Left ventricle myocardium inferior (tissue), 1 donor: ENCODE data around the gene WRAP73. TPM values are rescaled to one million over a fixed set of nuclear protein-coding genes. Genes with fewer than 3 reads are reported as not detected.

Experiments used
- DNase-seq: peaks from one replicate; pipeline ENCODE4 v3.0.0-alpha.2; 2020
- H3K27ac ChIP-seq: fragments of 200-600 bp; replicated peaks from 2 replicates; pipeline ENCODE4 v1.8.0; 2021
- H3K27me3 ChIP-seq: fragments of 200-600 bp; 2 replicates; pipeline ENCODE4 v1.8.0; 2021; ENCODE audit warnings: low read depth
- H3K36me3 ChIP-seq: fragments of 200-600 bp; 2 replicates; pipeline ENCODE4 v1.8.0; 2021
- H3K4me1 ChIP-seq: fragments of 200-600 bp; 2 replicates; pipeline ENCODE4 v1.8.0; 2021
- H3K4me3 ChIP-seq: fragments of 200-600 bp; 2 replicates; pipeline ENCODE4 v1.8.0; 2021; ENCODE audit warnings: mild to moderate bottlenecking, moderate library complexity
- H3K9me3 ChIP-seq: fragments of 200-600 bp; replicated peaks from 2 replicates; pipeline ENCODE4 v1.8.0; 2021
- CTCF ChIP-seq: fragments of 200-600 bp; IDR thresholded peaks from 2 replicates; pipeline ENCODE4 v1.8.0; 2021; ENCODE audit warnings: antibody characterized with exemption, mild to moderate bottlenecking, borderline replicate concordance
- intact Hi-C: fragments of 100-400 bp; cut with micrococcal nuclease; formaldehyde crosslinking; loops from one replicate; pipeline ENCODE4 v1.11.0; 2022
- total RNA-seq: library from RNA; stranded (reverse); fragmentation: NEBNext Ultra II Directional; extraction: Animal tissue kit (Norgen Biotek cat#: 25700); gene quantifications from one replicate; pipeline ENCODE4 v1.2.1, GENCODE V29; 2021
- donor health status: DM: no; HTN: yes; CAD: no; lungs with severe emphysema.

Gene WRAP73
- total RNA-seq, 1 donor from 2014 or later = 12.7 TPM

- Histone ChIP-seq H3K27ac (no peak overlapping the region), H3K4me1 (peaks cover 22% of the 10 kb centered on the region), H3K36me3 (peaks cover 46% of the 10 kb centered on the region), H3K27me3 (peaks cover 7% of the 10 kb centered on the region), H3K9me3 (no peaks in the 10 kb centered on the region), H3K4me3 (no peak overlapping the region)
- TF ChIP-seq CTCF = no peak
- intact Hi-C loops = no loop called here
- peak; percentile 7 for DNase-seq
These were observed 4.1 kb downstream of the WRAP73 start for GRCh38 chr1:3645666-3646355.

GRCh38 chr1:3645247-3645646, 4.7 kb downstream of the WRAP73 start:
- Histone ChIP-seq H3K4me1 (peaks cover 17% of the 10 kb centered on the region), H3K27ac (no peak overlapping the region), H3K4me3 (no peak overlapping the region), H3K27me3 (peaks cover 1% of the 10 kb centered on the region), H3K9me3 (no peaks in the 10 kb centered on the region), H3K36me3 (peaks cover 51% of the 10 kb centered on the region)
- no peak for DNase-seq
- TF ChIP-seq CTCF = no peak
- intact Hi-C loops = no loop called here

- H3K27me3 ChIP-seq = no peaks in the 10 kb centered on the region
- TF ChIP-seq CTCF = no peak
- no peak for DNase-seq
- no peaks in the 10 kb centered on the region for H3K9me3 ChIP-seq
- H3K4me1 ChIP-seq = peaks cover 9% of the 10 kb centered on the region
- peaks cover 61% of the 10 kb centered on the region for H3K36me3 ChIP-seq
- H3K27ac ChIP-seq = no peak overlapping the region
- no peak overlapping the region for H3K4me3 ChIP-seq
- intact Hi-C loops = no loop called here
These were observed 5.6 kb downstream of the WRAP73 start for GRCh38 chr1:3644273-3644672.

- intact Hi-C loops = no loop called here
- Histone ChIP-seq H3K36me3 (peaks cover 73% of the 10 kb centered on the region), H3K27me3 (no peaks in the 10 kb centered on the region), H3K4me1 (no peaks in the 10 kb centered on the region), H3K4me3 (no peak overlapping the region), H3K27ac (no peak overlapping the region), H3K9me3 (no peaks in the 10 kb centered on the region)
- TF ChIP-seq CTCF = no peak
- no peak for DNase-seq
These were observed 6.8 kb downstream of the WRAP73 start for GRCh38 chr1:3642919-3643675.

GRCh38 chr1:3641816-3642215, 8.1 kb downstream of the WRAP73 start:
- H3K36me3 ChIP-seq = peaks cover 79% of the 10 kb centered on the region
- H3K27ac ChIP-seq = no peak overlapping the region
- no peaks in the 10 kb centered on the region for H3K9me3 ChIP-seq
- no peak overlapping the region for H3K4me3 ChIP-seq
- no peak for TF ChIP-seq CTCF
- intact Hi-C loops = no loop called here
- H3K27me3 ChIP-seq = no peaks in the 10 kb centered on the region
- no peak for DNase-seq
- H3K4me1 ChIP-seq = no peaks in the 10 kb centered on the region
